HepG2 (cell line): ENCODE data around the gene SPTSSA. TPM values are rescaled to one million over a fixed set of nuclear protein-coding genes. Genes with fewer than 3 reads are reported as not detected.

Source experiments
- BCL3 ChIP-seq: sonication (generic); formaldehyde crosslinking; IDR thresholded peaks from 2 replicates; pipeline ENCODE4 v1.5.1; 2020; ENCODE audit warnings: mild to moderate bottlenecking, missing genetic modification reagents, moderate library complexity
- HOXD1 ChIP-seq: sonication (generic); formaldehyde crosslinking; IDR thresholded peaks from 2 replicates; pipeline ENCODE4 v1.5.0; 2020; ENCODE audit warnings: missing genetic modification reagents
- MED13 ChIP-seq: sonication (generic); formaldehyde crosslinking; IDR thresholded peaks from 2 replicates; pipeline ENCODE4 v1.5.0; 2020; ENCODE audit warnings: missing genetic modification reagents
- TRIM22 ChIP-seq: fragments of 450-650 bp; IDR thresholded peaks from 2 replicates; pipeline ENCODE4 v1.6.1; 2017
- ZBTB1 ChIP-seq: sonication (generic); formaldehyde crosslinking; IDR thresholded peaks from 2 replicates; pipeline ENCODE4 v1.4.0; 2020; ENCODE audit warnings: missing genetic modification reagents, borderline replicate concordance
- ZIK1 ChIP-seq: sonication (generic); formaldehyde crosslinking; IDR thresholded peaks from 2 replicates; pipeline ENCODE4 v1.5.0; 2020; ENCODE audit warnings: mild to moderate bottlenecking, low read depth, missing genetic modification reagents, borderline replicate concordance
- ZNF318 ChIP-seq: sonication (generic); formaldehyde crosslinking; IDR thresholded peaks from 2 replicates; pipeline ENCODE4 v1.4.0; 2020; ENCODE audit warnings: mild to moderate bottlenecking, missing genetic modification reagents
- ZNF564 ChIP-seq: sonication (generic); formaldehyde crosslinking; IDR thresholded peaks from 2 replicates; pipeline ENCODE4 v1.8.1; 2023; ENCODE audit warnings: mild to moderate bottlenecking, missing genetic modification reagents
- ZNF678 ChIP-seq: sonication (generic); formaldehyde crosslinking; IDR thresholded peaks from 2 replicates; pipeline ENCODE4 v1.4.0; 2020; ENCODE audit warnings: mild to moderate bottlenecking, missing genetic modification reagents
- ZNF761 ChIP-seq: sonication (generic); formaldehyde crosslinking; conservative IDR thresholded peaks from 2 replicates; pipeline ENCODE4 v1.4.0; 2020; ENCODE audit warnings: mild to moderate bottlenecking, missing genetic modification reagents
- ZNF780A ChIP-seq: sonication (generic); formaldehyde crosslinking; IDR thresholded peaks from 2 replicates; pipeline ENCODE4 v1.8.0; 2022; ENCODE audit warnings: mild to moderate bottlenecking, missing genetic modification reagents, moderate library complexity
- polyA plus RNA-seq, 8 experiments: library from polyadenylated mRNA; depleted of rRNA in 3 of 8; stranded (reverse) in 7 of 8; unstranded in 1 of 8; fragments of >200 nt; fragmentation: Illumina TruSeq in 4 of 8; extraction: Trizol in 4 of 8; gene quantifications; 2 replicates each; pipeline versions ENCODE4 v1.2.1 to v1.2.3, GENCODE V29; 2011 to 2016; ENCODE audit warnings: low read depth in 4 of 8, missing spikeins in 1 of 8, mixed read lengths in 1 of 8; ENCODE audit not compliant: insufficient read depth in 1 of 8
- total RNA-seq, 5 experiments: library from RNA; depleted of rRNA; stranded (reverse); fragments of >200 nt; fragmentation: Illumina TruSeq; extraction: Trizol; gene quantifications; 2 replicates each; pipeline ENCODE4 v1.2.3, GENCODE V29; 2016; ENCODE audit warnings: low read depth in 1 of 5

Gene SPTSSA
- total and polyA plus RNA-seq, 2 of the 13 experiments (the other 11 are each of a cell fraction or from before 2014, with no cell fraction given), result 19.1 to 86.1 TPM

GRCh38 chr14:34465069-34465859, 3.2 kb upstream of the SPTSSA start (continued):
- TF ChIP-seq HOXD1 (CRISPR knock-in tag) (no peak), TRIM22 (no peak), ZNF564 (no peak), ZNF318 (CRISPR knock-in tag) (no peak), ZNF780A (CRISPR knock-in tag) (no peak), ZBTB1 (CRISPR knock-in tag) (no peak), ZNF678 (CRISPR knock-in tag) (no peak), ZIK1 (CRISPR knock-in tag) (no peak), BCL3 (CRISPR knock-in tag) (no peak), MED13 (CRISPR knock-in tag) (no peak), ZNF761 (no peak)
